HepG2 (cell line): ENCODE measurements around the gene KRTAP10-8. TPM values are rescaled to one million over a fixed set of nuclear protein-coding genes. Genes with fewer than 3 reads are reported as not detected.

Source experiments
- ATAC-seq: fragments of 200-7000 bp; cut with Tn5 transposase; 3 replicates; pipeline ENCODE4 v1.9.1; 2020; ENCODE audit warnings: mild to moderate bottlenecking, moderate library complexity
- BruUV-seq: library from RNA; stranded (reverse); fragments of 400-500 nt; replicated peaks from 2 replicates; lab custom pipeline; 2021; lab: Mats Ljungman, UMichigan
- CTCF ChIA-PET: fragments of 300-600 bp; formaldehyde crosslinking; extraction: SDS; loops from one replicate; lab custom pipeline; 2021; ENCODE audit warnings: low total read pairs, inconsistent platforms, low intra/inter-chr PET ratio; lab: Yijun Ruan, JAX
- POLR2A ChIA-PET: fragments of 350-600 bp; sonication (Branson Sonifier 250); formaldehyde crosslinking; loops from one replicate; lab custom pipeline; 2020; ENCODE audit warnings: antibody characterized with exemption, inconsistent platforms; lab: Yijun Ruan, JAX
- DNase-seq: peaks from one replicate; pipeline ENCODE4 v3.0.0-alpha.2; 2015; ENCODE audit warnings: low spot score
- FAIRE-seq: peaks from 3 replicates; lab custom pipeline; 2011; peaks lifted over from hg19 to GRCh38; lab: Jason Lieb, UNC
- H2AFZ ChIP-seq: one replicate; pipeline ENCODE4 v1.6.1; 2011; ENCODE audit warnings: low read length, inconsistent platforms
- H3K27ac ChIP-seq: fragments of 300-600 bp; 3 replicates; pipeline ENCODE4 v1.8.0; 2011; ENCODE audit warnings: mixed run types, mild to moderate bottlenecking, mixed read lengths, low read length, inconsistent platforms; ENCODE audit not compliant: insufficient read depth; ENCODE audit errors: extremely low read length
- H3K27me3 ChIP-seq, 2 experiments: fragments of 200-600 bp in 1 of 2; 2 replicates in 1 of 2; 3 replicates in 1 of 2; pipeline versions ENCODE4 v1.6.0 to v1.8.0; 2011; ENCODE audit warnings: low read length in 2 of 2, mild to moderate bottlenecking in 2 of 2, moderate library complexity in 2 of 2, inconsistent platforms in 1 of 2; ENCODE audit not compliant: insufficient read depth in 2 of 2, control insufficient read depth in 1 of 2
- H3K36me3 ChIP-seq, 2 experiments: fragments of 200-600 bp in 1 of 2; replicated peaks in 1 of 2; 2 replicates in 1 of 2; 3 replicates in 1 of 2; pipeline versions ENCODE4 v1.5.1 to v1.8.0; 2011; ENCODE audit warnings: low read length in 2 of 2, inconsistent platforms in 1 of 2; ENCODE audit not compliant: insufficient read depth in 2 of 2, control insufficient read depth in 1 of 2
- H3K4me1 ChIP-seq: 2 replicates; pipeline ENCODE4 v1.5.1; 2012; ENCODE audit warnings: low read length, inconsistent platforms; ENCODE audit not compliant: insufficient read depth
- H3K4me2 ChIP-seq: 2 replicates; pipeline ENCODE4 v1.6.0; 2011; ENCODE audit warnings: low read depth, low read length, inconsistent platforms
- H3K4me3 ChIP-seq, 3 experiments: fragments of 200-600 bp in 1 of 3; sonication (generic), shearing (Covaris generic) in 1 of 3; replicated peaks in 1 of 3; 2 replicates each; pipeline ENCODE4 v1.5.1; 2011 to 2016; ENCODE audit warnings: low read length in 3 of 3, inconsistent platforms in 2 of 3, low read depth in 2 of 3, mild to moderate bottlenecking in 2 of 3, control low read depth in 1 of 3, mixed read lengths in 1 of 3; ENCODE audit not compliant: insufficient read depth in 1 of 3
- H3K79me2 ChIP-seq: one replicate; pipeline ENCODE4 v1.6.1; 2011; ENCODE audit warnings: low read length, inconsistent platforms; ENCODE audit not compliant: insufficient read depth
- H3K9ac ChIP-seq: 2 replicates; pipeline ENCODE4 v1.6.0; 2011; ENCODE audit warnings: mild to moderate bottlenecking, low read depth, low read length, inconsistent platforms; ENCODE audit not compliant: insufficient read depth
- H3K9me3 ChIP-seq: 2 replicates; pipeline ENCODE4 v1.5.1; 2012; ENCODE audit warnings: mild to moderate bottlenecking, low read length
- H4K20me1 ChIP-seq: 2 replicates; pipeline ENCODE4 v1.6.0; 2011; ENCODE audit warnings: inconsistent platforms, mild to moderate bottlenecking, low read length, moderate library complexity; ENCODE audit not compliant: insufficient read depth
- ATF7 ChIP-seq, 2 experiments: fragments of 450-650 bp in 1 of 2; sonication (generic) in 1 of 2; formaldehyde crosslinking in 1 of 2; IDR thresholded peaks; 2 replicates each; pipeline versions ENCODE4 v1.4.0 to v1.6.1; 2016 to 2020; ENCODE audit warnings: antibody characterized with exemption in 1 of 2, mild to moderate bottlenecking in 1 of 2, missing genetic modification reagents in 1 of 2
- ELF1 ChIP-seq: sonication (generic); formaldehyde crosslinking; IDR thresholded peaks from 2 replicates; pipeline ENCODE4 v1.4.0; 2020; ENCODE audit warnings: missing genetic modification reagents
- KDM5A ChIP-seq: fragments of 200-600 bp; sonication (generic); IDR thresholded peaks from 2 replicates; pipeline ENCODE4 v1.7.0; 2018; ENCODE audit warnings: antibody characterized with exemption, mild to moderate bottlenecking, low read length, borderline replicate concordance
- KLF9 ChIP-seq: IDR thresholded peaks from 2 replicates; pipeline ENCODE4 v1.6.1; 2016; ENCODE audit warnings: low read depth
- RAD51 ChIP-seq: fragments of 450-650 bp; IDR thresholded peaks from 2 replicates; pipeline ENCODE4 v1.6.1; 2016; ENCODE audit warnings: borderline replicate concordance
- REST ChIP-seq, 2 experiments: IDR thresholded peaks; 2 replicates each; pipeline ENCODE4 v1.6.1; 2011 to 2012; ENCODE audit warnings: low read length in 2 of 2, borderline replicate concordance in 1 of 2, low read depth in 1 of 2, mild to moderate bottlenecking in 1 of 2, moderate library complexity in 1 of 2
- ZFP37 ChIP-seq: sonication (generic); formaldehyde crosslinking; IDR thresholded peaks from 2 replicates; pipeline ENCODE4 v1.4.0; 2020; ENCODE audit warnings: missing genetic modification reagents, borderline replicate concordance
- ZKSCAN5 ChIP-seq: sonication (generic); formaldehyde crosslinking; IDR thresholded peaks from 2 replicates; pipeline ENCODE4 v1.5.1; 2020; ENCODE audit warnings: mild to moderate bottlenecking, missing genetic modification reagents
- ZNF282 ChIP-seq: fragments of 450-650 bp; IDR thresholded peaks from 2 replicates; pipeline ENCODE4 v1.6.1; 2018; ENCODE audit not compliant: partially characterized antibody
- ZNF354B ChIP-seq: sonication (generic); formaldehyde crosslinking; IDR thresholded peaks from 2 replicates; pipeline ENCODE4 v1.8.0; 2022; ENCODE audit warnings: mild to moderate bottlenecking, missing genetic modification reagents
- ZNF703 ChIP-seq: sonication (generic); formaldehyde crosslinking; IDR thresholded peaks from 2 replicates; pipeline ENCODE4 v1.5.1; 2020; ENCODE audit warnings: missing genetic modification reagents, mild to moderate bottlenecking, moderate library complexity, borderline replicate concordance
- ZNF724P ChIP-seq: sonication (generic); formaldehyde crosslinking; IDR thresholded peaks from 2 replicates; pipeline ENCODE4 v1.8.0; 2022; ENCODE audit warnings: missing genetic modification reagents, borderline replicate concordance
- ZNF784 ChIP-seq: sonication (generic); formaldehyde crosslinking; IDR thresholded peaks from 2 replicates; pipeline ENCODE4 v1.5.1; 2020; ENCODE audit warnings: missing genetic modification reagents, mild to moderate bottlenecking, borderline replicate concordance
- ZNF841 ChIP-seq: sonication (generic); formaldehyde crosslinking; IDR thresholded peaks from 2 replicates; pipeline ENCODE4 v1.8.1; 2023; ENCODE audit warnings: missing genetic modification reagents, borderline replicate concordance
- WGBS: methylation state at CpG from one replicate; pipeline ENCODE4 v1.1.6; 2017; ENCODE audit warnings: low lambda C conversion rate; 5-methylcytosine and 5-hydroxymethylcytosine counted together
- in situ Hi-C: cut with HindIII; loops from 2 replicates; pipeline ENCODE4 v1.10.0; 2017; ENCODE audit warnings: low pct_unique_long_range_greater_than_20kb; ENCODE audit not compliant: extremely low pct_ligation_motif_present
- intact Hi-C: fragments of 100-400 bp; cut with micrococcal nuclease; formaldehyde crosslinking; loops from one replicate; pipeline ENCODE4 v1.10.0; 2022; ENCODE audit not compliant: unreplicated experiment
- polyA plus RNA-seq, 8 experiments: library from polyadenylated mRNA; depleted of rRNA in 3 of 8; stranded (reverse) in 7 of 8; unstranded in 1 of 8; fragments of >200 nt; fragmentation: Illumina TruSeq in 4 of 8; extraction: Trizol in 4 of 8; gene quantifications; 2 replicates each; pipeline versions ENCODE4 v1.2.1 to v1.2.3, GENCODE V29; 2011 to 2016; ENCODE audit warnings: low read depth in 4 of 8, missing spikeins in 1 of 8, mixed read lengths in 1 of 8; ENCODE audit not compliant: insufficient read depth in 1 of 8
- total RNA-seq, 5 experiments: library from RNA; depleted of rRNA; stranded (reverse); fragments of >200 nt; fragmentation: Illumina TruSeq; extraction: Trizol; gene quantifications; 2 replicates each; pipeline ENCODE4 v1.2.3, GENCODE V29; 2016; ENCODE audit warnings: low read depth in 1 of 5

KRTAP10-8 gene
- total and polyA plus RNA-seq, 2 of the 13 experiments (the other 11 are each of a cell fraction or from before 2014, with no cell fraction given) = not detected

GRCh38 chr21:44571844-44572782, 39.8 kb upstream of the KRTAP10-8 start:
- Histone ChIP-seq H3K27ac (no peak overlapping the region), H3K9me3 (peaks cover 14% of the 10 kb centered on the region), H3K27me3 (no peaks in the 10 kb centered on the region; a peak in 1 of 5 replicates), H3K4me1 (peaks cover 32% of the 10 kb centered on the region), H3K9ac (no peak overlapping the region), H3K4me2 (no peak overlapping the region), H3K36me3 (no peaks in the 10 kb centered on the region), H3K79me2 (no peaks in the 10 kb centered on the region), H4K20me1 (no peaks in the 10 kb centered on the region), H2AFZ (no peak overlapping the region), H3K4me3 (no peak overlapping the region)
- in situ Hi-C loops (no loop called here), intact Hi-C loops (no loop called here)
- DNase-seq (no peak), FAIRE-seq (no peak), ATAC-seq (no peak)
- 83% methylated on average over 29 of the region's 40 CpGs for WGBS
- TF ChIP-seq REST (IDR thresholded peaks at IDR 0.05; ENCODE audit: borderline replicate concordance in 1 of 2, low read depth in 1 of 2, low read length in 2 of 2) = no peak
- TF ChIP-seq KLF9 = no peak
- TF ChIP-seq ZKSCAN5 (CRISPR knock-in tag) = no peak
- no peak for TF ChIP-seq RAD51
- no peak for TF ChIP-seq ZNF354B (CRISPR knock-in tag)
- TF ChIP-seq ZFP37 (CRISPR knock-in tag) = no peak
- no peak for TF ChIP-seq ATF7 (IDR thresholded peaks at IDR 0.05)
- TF ChIP-seq ATF7 (CRISPR knock-in tag; IDR thresholded peaks at IDR 0.05) = no peak
- no peak for TF ChIP-seq KDM5A
- no peak for TF ChIP-seq ZNF282
- TF ChIP-seq ZNF703 (CRISPR knock-in tag) = no peak
- no peak for TF ChIP-seq ELF1 (CRISPR knock-in tag)
- TF ChIP-seq ZNF724P (CRISPR knock-in tag) = no peak
- no peak for TF ChIP-seq ZNF841
- TF ChIP-seq ZNF784 (CRISPR knock-in tag) = no peak
- BruUV-seq = no TSS peak
- ChIA-PET CTCF (no interaction called here), POLR2A (no interaction called here)
